Neuronal stem cell (in vitro differentiated cells): Measurements from ENCODE around the gene CDH15.

ENCODE experiments used
- DNase-seq: peaks from one replicate; pipeline ENCODE4 v3.0.0-alpha.2; 2013; ENCODE audit warnings: low spot score
- H2AFZ ChIP-seq: one replicate; pipeline ENCODE4 v1.6.1; 2013; ENCODE audit warnings: mild to moderate bottlenecking, low read length, inconsistent platforms
- H2AK5ac ChIP-seq: 2 replicates; pipeline ENCODE4 v1.6.1; 2013; ENCODE audit warnings: low read depth, mild to moderate bottlenecking, inconsistent platforms, low read length, moderate library complexity, mixed read lengths
- H2BK120ac ChIP-seq: 2 replicates; pipeline ENCODE4 v1.6.1; 2013; ENCODE audit warnings: low read depth, mild to moderate bottlenecking, inconsistent platforms, low read length, moderate library complexity, mixed read lengths
- H2BK12ac ChIP-seq: one replicate; pipeline ENCODE4 v1.6.1; 2013; ENCODE audit warnings: low read length, inconsistent platforms
- H2BK15ac ChIP-seq: 2 replicates; pipeline ENCODE4 v1.6.1; 2013; ENCODE audit warnings: mild to moderate bottlenecking, low read length, inconsistent platforms, mixed read lengths
- H2BK5ac ChIP-seq: one replicate; pipeline ENCODE4 v1.6.1; 2013; ENCODE audit warnings: inconsistent platforms, mild to moderate bottlenecking, low read length, moderate library complexity
- H3K14ac ChIP-seq: one replicate; pipeline ENCODE4 v1.6.1; 2013; ENCODE audit warnings: low read length, inconsistent platforms
- H3K18ac ChIP-seq: 2 replicates; pipeline ENCODE4 v1.6.1; 2013; ENCODE audit warnings: low read length, inconsistent platforms
- H3K23ac ChIP-seq: 2 replicates; pipeline ENCODE4 v1.6.1; 2013; ENCODE audit warnings: low read depth, mild to moderate bottlenecking, mixed read lengths, low read length, inconsistent platforms; ENCODE audit not compliant: poor library complexity
- H3K27ac ChIP-seq: replicated peaks from 3 replicates; pipeline ENCODE4 v1.5.1; 2013; ENCODE audit warnings: low read length, inconsistent platforms
- H3K27me3 ChIP-seq, 3 experiments: 2 replicates each; pipeline ENCODE4 v1.6.1; 2013; ENCODE audit warnings: low read length in 3 of 3, mild to moderate bottlenecking in 2 of 3, inconsistent platforms in 1 of 3, low read depth in 1 of 3, mixed read lengths in 1 of 3, moderate library complexity in 1 of 3; ENCODE audit not compliant: control insufficient read depth in 3 of 3, insufficient read depth in 3 of 3
- H3K36me3 ChIP-seq, 2 donors: replicated peaks in 1 of 2; 2 replicates each; pipeline ENCODE4 v1.6.1; 2013; ENCODE audit warnings: low read length in 2 of 2; ENCODE audit not compliant: control insufficient read depth in 2 of 2, insufficient read depth in 2 of 2
- H3K4ac ChIP-seq: 2 replicates; pipeline ENCODE4 v1.6.1; 2013; ENCODE audit warnings: inconsistent platforms, mild to moderate bottlenecking, low read length, moderate library complexity
- H3K4me1 ChIP-seq, 2 donors: 1 replicate in 1 of 2; 2 replicates in 1 of 2; pipeline ENCODE4 v1.6.1; 2013; ENCODE audit warnings: low read length in 2 of 2, low read depth in 1 of 2; ENCODE audit not compliant: control insufficient read depth in 2 of 2, insufficient read depth in 1 of 2
- H3K4me2 ChIP-seq: one replicate; pipeline ENCODE4 v1.6.1; 2013; ENCODE audit warnings: mild to moderate bottlenecking, low read length, inconsistent platforms; ENCODE audit not compliant: insufficient read depth, poor library complexity, severe bottlenecking
- H3K4me3 ChIP-seq, 2 donors: 2 replicates each; pipeline ENCODE4 v1.5.1; 2013; ENCODE audit warnings: low read length in 2 of 2, mild to moderate bottlenecking in 2 of 2, inconsistent platforms in 1 of 2, moderate library complexity in 1 of 2
- H3K79me1 ChIP-seq: one replicate; pipeline ENCODE4 v1.6.1; 2013; ENCODE audit warnings: low read depth, mild to moderate bottlenecking, inconsistent platforms, low read length, moderate library complexity
- H3K9ac ChIP-seq: one replicate; pipeline ENCODE4 v1.6.1; 2013; ENCODE audit warnings: mild to moderate bottlenecking, low read depth, low read length, inconsistent platforms; ENCODE audit not compliant: poor library complexity
- H3K9me3 ChIP-seq, 2 donors: replicated peaks in 1 of 2; 2 replicates each; pipeline versions ENCODE3 to v1.6.1; 2013; ENCODE audit warnings: low read length in 2 of 2, mild to moderate bottlenecking in 2 of 2, inconsistent platforms in 1 of 2, low read depth in 1 of 2, mixed read lengths in 1 of 2, moderate library complexity in 1 of 2; ENCODE audit not compliant: control insufficient read depth in 2 of 2, insufficient read depth in 1 of 2
- H4K8ac ChIP-seq: one replicate; pipeline ENCODE4 v1.6.1; 2013; ENCODE audit warnings: low read depth, mild to moderate bottlenecking, inconsistent platforms, low read length, moderate library complexity
- H4K91ac ChIP-seq: one replicate; pipeline ENCODE4 v1.6.1; 2013; ENCODE audit warnings: low read length, low read depth, mild to moderate bottlenecking, inconsistent platforms; ENCODE audit not compliant: poor library complexity
- WGBS, 2 donors: extraction: QIAGEN DNeasy Blood & Tissue Kit; methylation state at CpG; one replicate each; pipeline ENCODE4 v1.1.7; 2013; ENCODE audit warnings: missing lambda C conversion rate in 2 of 2, mixed read lengths in 1 of 2; ENCODE audit not compliant: insufficient read length in 2 of 2, insufficient replicate concordance in 1 of 2; ENCODE audit errors: extremely low coverage in 2 of 2; 5-methylcytosine and 5-hydroxymethylcytosine counted together

CDH15 gene

GRCh38 chr16:89141884-89142267 lies 29.7 kb upstream of the CDH15 start:
- Histone ChIP-seq H3K23ac (peak overlapping the region; percentile 55), H3K4me1 (no peaks in the 10 kb centered on the region), H3K4ac (no peak overlapping the region), H3K27ac (no peak overlapping the region), H3K9me3 (peaks cover 0 to 6% of the 10 kb centered on the region in 2 donors), H3K36me3 (peaks cover 29 to 34% of the 10 kb centered on the region in 2 donors), H3K4me2 (no peak overlapping the region), H3K14ac (no peak overlapping the region), H2AFZ (no peak overlapping the region), H2BK5ac (peak overlapping the region; percentile 39), H3K18ac (no peak overlapping the region), H3K4me3 (no peak overlapping the region), H4K8ac (no peak overlapping the region), H3K9ac (no peak overlapping the region), H2BK15ac (no peak overlapping the region), H2BK12ac (no peak overlapping the region), H2BK120ac (no peak overlapping the region), H2AK5ac (no peak overlapping the region), H4K91ac (no peak overlapping the region), H3K27me3 (no peaks in the 10 kb centered on the region), H3K79me1 (peaks cover 6% of the 10 kb centered on the region)
- no peak for DNase-seq
- WGBS, 2 donors = no CpG with 5 or more reads among the region's 13 CpGs

GRCh38 chr16:89142474-89143195 lies 28.9 kb upstream of the CDH15 start:
- H3K18ac ChIP-seq = no peak overlapping the region
- DNase-seq = no peak
- no peak overlapping the region for H4K8ac ChIP-seq
- H3K4ac ChIP-seq = no peak overlapping the region
- H2BK12ac ChIP-seq = no peak overlapping the region
- no peak overlapping the region for H3K4me2 ChIP-seq
- peak overlapping the region; percentile 5 for H2BK120ac ChIP-seq
- no peaks in the 10 kb centered on the region for H3K27me3 ChIP-seq
- H3K4me1 ChIP-seq = no peaks in the 10 kb centered on the region
- H3K27ac ChIP-seq = no peak overlapping the region
- no CpG with 5 or more reads among the region's 13 CpGs for WGBS, 2 donors
- H2BK15ac ChIP-seq = no peak overlapping the region
- no peak overlapping the region for H3K14ac ChIP-seq
- no peak overlapping the region for H4K91ac ChIP-seq
- peaks cover 6% of the 10 kb centered on the region for H3K79me1 ChIP-seq
- H3K23ac ChIP-seq = no peak overlapping the region
- H3K36me3 ChIP-seq = peaks cover 32 to 35% of the 10 kb centered on the region in 2 donors
- no peak overlapping the region for H2AK5ac ChIP-seq
- H3K4me3 ChIP-seq = no peak overlapping the region
- H3K9me3 ChIP-seq = peaks cover 0 to 6% of the 10 kb centered on the region in 2 donors
- H3K9ac ChIP-seq = no peak overlapping the region
- H2BK5ac ChIP-seq = peak overlapping the region; percentile 39
- H2AFZ ChIP-seq = no peak overlapping the region

- peak overlapping the region; percentile 46 for H2BK12ac ChIP-seq
- H3K4me2 ChIP-seq = no peak overlapping the region
- H2AFZ ChIP-seq = no peak overlapping the region
- H3K4me1 ChIP-seq = no peaks in the 10 kb centered on the region
- H3K14ac ChIP-seq = no peak overlapping the region
- H2BK5ac ChIP-seq = no peak overlapping the region
- H3K79me1 ChIP-seq = peaks cover 6% of the 10 kb centered on the region
- H3K9ac ChIP-seq = peak overlapping the region; percentile 44
- H2BK15ac ChIP-seq = no peak overlapping the region
- no peak for DNase-seq
- H3K27ac ChIP-seq = no peak overlapping the region
- peak overlapping the region; percentile 56 for H4K8ac ChIP-seq
- no CpG with 5 or more reads among the region's 17 CpGs for WGBS, 2 donors
- no peak overlapping the region for H3K18ac ChIP-seq
- no peaks in the 10 kb centered on the region for H3K27me3 ChIP-seq
- H2BK120ac ChIP-seq = peak overlapping the region; percentile 5
- no peak overlapping the region for H3K4me3 ChIP-seq
- peaks cover 34 to 35% of the 10 kb centered on the region in 2 donors for H3K36me3 ChIP-seq
- H2AK5ac ChIP-seq = no peak overlapping the region
- no peak overlapping the region for H4K91ac ChIP-seq
- H3K4ac ChIP-seq = no peak overlapping the region
- H3K23ac ChIP-seq = no peak overlapping the region
- peaks cover 0 to 7% of the 10 kb centered on the region in 2 donors for H3K9me3 ChIP-seq
These were observed 28.3 kb upstream of the CDH15 start for GRCh38 chr16:89143201-89143741.

GRCh38 chr16:89143911-89144675 lies 27.5 kb upstream of the CDH15 start:
- Histone ChIP-seq H3K4ac (no peak overlapping the region), H2BK5ac (peak overlapping the region; percentile 29), H4K8ac (no peak overlapping the region), H3K27ac (no peak overlapping the region), H2AK5ac (no peak overlapping the region), H3K36me3 (peaks cover 35 to 40% of the 10 kb centered on the region in 2 donors), H2BK120ac (peak overlapping the region; percentile 87), H3K9ac (peak overlapping the region; percentile 30), H2AFZ (no peak overlapping the region), H3K9me3 (peaks cover 0 to 15% of the 10 kb centered on the region in 2 donors), H3K23ac (no peak overlapping the region), H2BK15ac (no peak overlapping the region), H4K91ac (no peak overlapping the region), H3K27me3 (no peaks in the 10 kb centered on the region), H2BK12ac (no peak overlapping the region), H3K4me1 (no peaks in the 10 kb centered on the region), H3K14ac (no peak overlapping the region), H3K18ac (no peak overlapping the region), H3K4me3 (no peak overlapping the region), H3K79me1 (peaks cover 4% of the 10 kb centered on the region), H3K4me2 (no peak overlapping the region)
- no CpG with 5 or more reads among the region's 22 CpGs for WGBS, 2 donors
- no peak for DNase-seq
